Measurements from ENCODE around the gene TNFRSF1A.

DNA sequence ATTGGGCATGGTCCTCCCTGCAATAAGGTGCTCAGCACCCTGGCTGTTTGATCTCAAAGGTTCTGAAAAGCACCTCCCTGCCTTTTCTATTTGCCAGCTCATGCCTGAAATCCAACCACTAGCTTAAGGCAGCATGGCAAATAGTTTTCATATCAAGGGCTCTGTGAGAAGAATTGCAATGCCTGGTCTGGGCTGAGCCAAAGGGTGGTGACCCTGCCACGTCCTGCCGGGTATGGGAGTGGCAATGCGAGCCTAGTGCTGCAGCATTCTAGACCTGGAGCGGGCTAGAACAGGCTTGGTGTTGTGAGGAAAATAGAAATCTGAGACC lies 35.8 kb upstream of the TNFRSF1A start:
- TF ChIP-seq, protein P1, sequence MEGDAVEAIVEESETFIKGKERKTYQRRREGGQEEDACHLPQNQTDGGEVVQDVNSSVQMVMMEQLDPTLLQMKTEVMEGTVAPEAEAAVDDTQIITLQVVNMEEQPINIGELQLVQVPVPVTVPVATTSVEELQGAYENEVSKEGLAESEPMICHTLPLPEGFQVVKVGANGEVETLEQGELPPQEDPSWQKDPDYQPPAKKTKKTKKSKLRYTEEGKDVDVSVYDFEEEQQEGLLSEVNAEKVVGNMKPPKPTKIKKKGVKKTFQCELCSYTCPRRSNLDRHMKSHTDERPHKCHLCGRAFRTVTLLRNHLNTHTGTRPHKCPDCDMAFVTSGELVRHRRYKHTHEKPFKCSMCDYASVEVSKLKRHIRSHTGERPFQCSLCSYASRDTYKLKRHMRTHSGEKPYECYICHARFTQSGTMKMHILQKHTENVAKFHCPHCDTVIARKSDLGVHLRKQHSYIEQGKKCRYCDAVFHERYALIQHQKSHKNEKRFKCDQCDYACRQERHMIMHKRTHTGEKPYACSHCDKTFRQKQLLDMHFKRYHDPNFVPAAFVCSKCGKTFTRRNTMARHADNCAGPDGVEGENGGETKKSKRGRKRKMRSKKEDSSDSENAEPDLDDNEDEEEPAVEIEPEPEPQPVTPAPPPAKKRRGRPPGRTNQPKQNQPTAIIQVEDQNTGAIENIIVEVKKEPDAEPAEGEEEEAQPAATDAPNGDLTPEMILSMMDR (conservative IDR thresholded peaks at IDR 0.05; ENCODE audit: low read length): no peak
- no peak for TF ChIP-seq EZH2phosphoT487 (IDR thresholded peaks at IDR 0.05; ENCODE audit: borderline replicate concordance)

Data from Loucy (cell line).